Forelimb muscle (tissue), 1 donor: ENCODE data around the gene IRF4. TPM values are rescaled to one million over a fixed set of nuclear protein-coding genes. Genes with fewer than 3 reads are reported as not detected.

Experiments used
- DNase-seq: peaks from one replicate; pipeline ENCODE4 v3.0.0-alpha.2; 2013; ENCODE audit warnings: low read depth
- polyA plus RNA-seq: library from polyadenylated mRNA; unstranded; fragments of 120-200 nt; gene quantifications from one replicate; pipeline ENCODE4 v1.2.1, GENCODE V29; 2013; ENCODE audit not compliant: insufficient read length

The IRF4 gene
- polyA plus RNA-seq, 1 donor, result 0.65 TPM

GRCh38 chr6:443621-444159 is 52.1 kb downstream of the IRF4 start:
- no peak for DNase-seq

GRCh38 chr6:444653-445275 is 53.2 kb downstream of the IRF4 start:
- DNase-seq, result no peak

GRCh38 chr6:445571-446417 is 54.2 kb downstream of the IRF4 start:
- DNase-seq, result no peak

GRCh38 chr6:446418-447366 is 55.1 kb downstream of the IRF4 start:
- DNase-seq, result no peak

GRCh38 chr6:447381-448165 is 56.0 kb downstream of the IRF4 start:
- no peak for DNase-seq

- DNase-seq, result no peak
Observed at GRCh38 chr6:448296-449056, 56.9 kb downstream of the IRF4 start.

GRCh38 chr6:449057-449430 is 57.5 kb downstream of the IRF4 start:
- no peak for DNase-seq

- DNase-seq, result no peak
Observed at GRCh38 chr6:449486-450419, 58.2 kb downstream of the IRF4 start.

- DNase-seq, result no peak
Observed at GRCh38 chr6:451336-451735, 59.8 kb downstream of the IRF4 start.

- DNase-seq, result no peak
Observed at GRCh38 chr6:451847-452246, 60.3 kb downstream of the IRF4 start.

GRCh38 chr6:452301-453067 is 60.9 kb downstream of the IRF4 start:
- no peak for DNase-seq

- no peak for DNase-seq
Observed at GRCh38 chr6:453152-453551, 61.6 kb downstream of the IRF4 start.

- no peak for DNase-seq
Observed at GRCh38 chr6:454148-454991, 62.8 kb downstream of the IRF4 start.

GRCh38 chr6:455006-455585 is 63.5 kb downstream of the IRF4 start:
- no peak for DNase-seq

GRCh38 chr6:455835-456234 is 64.3 kb downstream of the IRF4 start:
- no peak for DNase-seq

- no peak for DNase-seq
Observed at GRCh38 chr6:456358-456867, 64.9 kb downstream of the IRF4 start.

GRCh38 chr6:456887-457286 is 65.3 kb downstream of the IRF4 start:
- DNase-seq, result no peak
